Measurements from ENCODE around the gene VSIG4.

DNA sequence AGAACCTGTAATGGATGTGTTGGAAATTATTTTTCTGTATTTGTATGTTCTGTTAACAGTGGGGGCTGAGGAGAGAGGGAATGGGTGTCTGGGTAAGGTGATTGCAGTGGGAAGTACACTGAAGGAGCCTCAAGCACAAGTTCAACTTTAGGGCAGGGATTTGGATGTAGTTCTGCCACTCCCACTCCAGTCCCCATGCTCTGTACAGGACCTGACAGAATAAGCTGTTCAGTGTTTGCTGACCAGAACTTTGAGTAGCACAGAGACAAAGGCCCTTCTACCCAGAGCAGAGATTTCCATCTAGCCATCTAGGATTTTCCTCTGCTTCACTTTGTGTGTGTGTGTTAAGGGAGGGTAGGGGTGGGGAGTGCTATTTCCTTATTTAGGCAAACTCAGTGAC is 49.2 kb downstream of the VSIG4 start:
- TF ChIP-seq POLR2AphosphoS5 (IDR thresholded peaks at IDR 0.05; ENCODE audit: low read depth, low read length) (no peak), TAF1 (IDR thresholded peaks at IDR 0.05; ENCODE audit: borderline replicate concordance, low read depth, low read length) (no peak)

Data from GM12892 (cell line).